DMS53 (cell line): ENCODE data around the gene RGS18.
"Not testable (repeated sequence)": the region's sequence is repeated elsewhere in the genome, so short reads cannot be mapped to it uniquely, and the experiment has no call there.

Experiments
- DNase-seq: peaks from one replicate; lab custom pipeline; 2025; lab: John Stamatoyannopoulos, UW

RGS18 gene, protein sequence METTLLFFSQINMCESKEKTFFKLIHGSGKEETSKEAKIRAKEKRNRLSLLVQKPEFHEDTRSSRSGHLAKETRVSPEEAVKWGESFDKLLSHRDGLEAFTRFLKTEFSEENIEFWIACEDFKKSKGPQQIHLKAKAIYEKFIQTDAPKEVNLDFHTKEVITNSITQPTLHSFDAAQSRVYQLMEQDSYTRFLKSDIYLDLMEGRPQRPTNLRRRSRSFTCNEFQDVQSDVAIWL

DNA sequence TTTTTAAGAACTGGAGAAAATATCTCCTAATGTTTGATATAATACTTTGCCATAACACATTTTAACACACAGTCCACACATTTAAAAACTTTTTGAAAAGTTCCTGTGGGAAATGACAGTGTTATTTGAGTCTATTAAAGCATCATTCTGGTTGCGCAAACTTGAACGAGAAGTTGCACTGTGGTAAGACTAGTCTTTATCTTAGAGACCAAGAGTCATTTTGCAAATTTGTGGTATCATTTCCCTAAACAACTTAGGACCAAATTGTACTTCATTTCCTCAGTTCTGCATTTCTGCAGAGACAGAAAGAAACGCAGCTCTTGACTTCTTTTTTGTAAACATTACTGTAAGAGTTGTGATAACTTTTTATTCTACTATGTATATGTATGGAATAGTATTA is at the start of gene RGS18:
RGS18 (plus strand) TSS at position 282 of the 400 bp plus-strand sequence. CDS start 176 bp downstream, outside the sequence.
- DNase-seq = no peak

- DNase-seq = no peak
These were observed 48.7 kb upstream of the RGS18 start for GRCh38 chr1:192109576-192109975.

DNA sequence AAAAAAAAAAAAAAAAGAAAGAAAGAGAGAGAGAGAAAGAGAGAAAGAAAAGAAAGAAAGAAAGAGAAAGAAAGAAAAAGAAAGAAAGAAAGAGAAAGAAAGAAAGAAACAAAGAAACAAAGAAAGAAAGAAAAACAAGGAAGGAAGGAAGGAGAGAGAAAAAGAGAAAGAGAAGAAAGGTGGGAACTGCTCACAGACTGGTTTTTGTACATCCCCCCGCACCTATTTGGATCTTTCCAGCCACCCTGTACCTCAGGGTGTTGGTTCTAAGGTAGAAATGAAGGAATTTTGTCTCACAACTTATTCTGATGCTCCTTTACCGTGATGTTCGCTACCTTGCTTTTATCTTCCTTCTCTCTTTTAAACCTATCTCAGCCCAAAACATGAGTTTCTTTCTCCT is 43.3 kb upstream of the RGS18 start:
- no peak for DNase-seq

GRCh38 chr1:192118881-192119405 is 39.3 kb upstream of the RGS18 start:
- no peak for DNase-seq

DNA sequence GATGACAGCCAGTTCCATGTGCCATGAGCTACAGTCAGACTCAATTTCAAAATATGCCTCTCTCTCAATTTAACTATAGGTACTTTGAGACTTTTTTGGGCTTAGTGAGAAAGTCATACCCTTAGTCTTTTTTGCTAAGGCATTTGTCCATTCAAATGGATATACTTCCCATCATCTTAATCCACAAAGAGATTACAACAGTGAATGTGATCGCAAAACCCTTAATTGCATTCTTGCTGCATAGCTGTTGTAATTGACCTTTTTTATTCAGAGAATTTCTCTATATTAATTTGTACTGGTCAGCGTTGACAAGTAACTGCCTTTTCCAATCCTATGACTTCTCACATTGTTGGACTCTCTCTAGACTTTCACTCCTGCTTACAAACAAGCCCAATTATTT is 38.6 kb upstream of the RGS18 start:
- no peak for DNase-seq

- no peak for DNase-seq
These were observed 35.6 kb upstream of the RGS18 start for GRCh38 chr1:192122668-192123067.

GRCh38 chr1:192123212-192123611 is 35.0 kb upstream of the RGS18 start:
- DNase-seq = no peak

GRCh38 chr1:192126030-192126619 is 32.1 kb upstream of the RGS18 start:
- no peak for DNase-seq

- DNase-seq = no peak
These were observed 28.1 kb upstream of the RGS18 start for GRCh38 chr1:192130175-192130574.

DNA sequence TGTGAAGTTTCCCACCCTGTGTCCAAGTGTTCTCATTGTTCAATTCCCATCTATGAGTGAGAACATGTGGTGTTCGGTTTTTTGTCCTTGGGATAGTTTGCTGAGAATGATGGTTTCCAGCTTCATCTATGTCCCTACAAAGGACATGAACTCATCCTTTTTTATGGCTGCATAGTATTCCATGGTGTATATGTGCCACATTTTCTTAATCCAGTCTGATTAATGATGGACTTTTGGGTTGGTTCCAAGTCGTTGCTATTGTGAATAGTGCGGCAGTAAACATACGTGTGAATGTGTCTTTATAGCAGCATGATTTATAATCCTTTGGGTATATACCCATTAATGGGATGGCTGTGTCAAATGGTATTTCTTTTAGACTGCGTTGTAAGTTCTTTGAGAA is 27.4 kb upstream of the RGS18 start:
- not testable (repeated sequence) for DNase-seq

- DNase-seq = no peak
These were observed 26.3 kb upstream of the RGS18 start for GRCh38 chr1:192131914-192132313.

GRCh38 chr1:192133350-192133926 is 24.8 kb upstream of the RGS18 start:
- no peak for DNase-seq

- no peak for DNase-seq
These were observed 17.9 kb upstream of the RGS18 start for GRCh38 chr1:192140382-192140781.

- DNase-seq = no peak
These were observed 11.0 kb upstream of the RGS18 start for GRCh38 chr1:192147221-192147620.

- no peak for DNase-seq
These were observed 10.6 kb upstream of the RGS18 start for GRCh38 chr1:192147696-192148095.

DNA sequence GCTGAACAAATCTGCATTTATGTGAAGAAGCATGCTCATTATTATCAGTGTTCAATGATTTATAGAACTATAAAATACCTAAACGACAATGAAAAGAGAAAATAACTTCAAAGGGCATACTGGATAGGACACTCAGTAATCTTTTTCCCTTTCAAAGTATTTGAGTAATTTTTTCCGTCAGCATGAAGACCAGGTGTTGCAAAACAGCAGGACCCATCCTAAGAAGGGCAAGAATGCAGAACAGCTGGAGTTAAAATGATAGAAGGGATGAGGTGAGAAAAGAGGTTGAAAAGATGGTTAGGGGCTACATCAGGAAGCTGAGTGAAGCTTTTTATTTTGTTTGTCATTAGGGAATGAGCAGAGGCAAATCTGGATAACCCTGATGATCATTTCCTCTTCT is 7.1 kb upstream of the RGS18 start:
- DNase-seq = no peak

- DNase-seq = no peak
These were observed 5.0 kb upstream of the RGS18 start for GRCh38 chr1:192153276-192153675.

GRCh38 chr1:192157067-192157466 is 1.2 kb upstream of the RGS18 start:
- no peak for DNase-seq

DNA sequence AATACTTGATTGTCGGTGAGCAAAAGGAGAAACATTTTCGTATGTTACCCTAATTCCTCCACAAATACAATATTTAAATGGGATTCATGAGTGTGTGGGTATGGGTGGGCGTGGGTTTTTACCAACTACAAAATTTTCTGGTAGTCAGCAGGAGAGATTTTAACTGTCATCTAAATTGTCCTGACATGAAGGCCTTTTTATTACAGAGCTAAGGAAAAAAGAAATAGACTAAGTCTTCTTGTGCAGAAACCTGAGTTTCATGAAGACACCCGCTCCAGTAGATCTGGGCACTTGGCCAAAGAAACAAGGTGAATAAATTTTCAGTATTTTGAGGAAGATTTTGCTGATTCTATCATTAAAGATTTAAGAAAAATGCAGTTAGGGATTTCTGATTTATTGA is 752 bp downstream of the RGS18 start:
- no peak for DNase-seq

DNA sequence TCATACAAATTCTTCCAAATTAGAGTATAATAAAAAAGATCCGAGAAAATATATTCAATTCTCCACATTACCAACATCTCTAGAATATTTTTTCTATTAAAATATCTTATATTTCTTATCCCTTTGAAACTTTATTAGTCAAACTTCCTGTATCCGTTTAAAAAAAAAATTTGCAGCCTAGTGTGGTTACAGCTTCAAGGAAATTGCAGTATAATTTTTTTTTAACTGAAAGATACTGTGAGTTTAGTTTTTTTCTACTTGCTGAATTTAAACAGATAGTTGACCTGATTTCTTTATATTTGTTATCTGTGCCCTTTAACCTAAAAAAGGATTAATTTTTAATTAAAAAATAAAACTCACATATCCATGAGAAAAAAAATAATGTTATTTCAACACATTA is 1.5 kb downstream of the RGS18 start:
- DNase-seq = no peak

GRCh38 chr1:192160196-192160595 is 1.9 kb downstream of the RGS18 start:
- DNase-seq = no peak

DNA sequence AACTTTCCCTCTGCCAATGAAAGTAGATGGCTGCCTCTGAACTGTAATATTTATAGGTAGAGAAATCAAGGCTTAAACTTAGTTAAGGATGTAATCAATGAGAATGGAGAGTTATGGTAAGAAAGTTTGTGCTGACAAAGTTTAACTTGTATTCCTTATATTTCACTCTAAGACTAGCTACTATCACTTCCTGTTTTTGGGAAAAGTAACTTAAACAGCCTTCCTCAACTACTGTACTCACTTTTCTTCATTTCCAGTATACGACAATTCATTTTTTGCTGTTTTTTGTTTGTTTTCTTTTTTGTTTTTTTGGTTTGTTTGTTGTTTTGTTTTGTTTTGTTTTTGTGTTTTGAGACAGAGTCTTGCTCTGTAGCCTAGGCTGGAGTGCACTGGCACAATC is 3.7 kb downstream of the RGS18 start:
- no peak for DNase-seq

- no peak for DNase-seq
These were observed 4.1 kb downstream of the RGS18 start for GRCh38 chr1:192162376-192162775.
